GM18526 (cell line): ENCODE data around the gene SCAMP5.

Experiments used
- POLR2A ChIP-seq: IDR thresholded peaks from 3 replicates; pipeline ENCODE4 v1.6.1; 2011; ENCODE audit not compliant: insufficient read length; ENCODE audit errors: extremely low read depth

Gene SCAMP5

DNA sequence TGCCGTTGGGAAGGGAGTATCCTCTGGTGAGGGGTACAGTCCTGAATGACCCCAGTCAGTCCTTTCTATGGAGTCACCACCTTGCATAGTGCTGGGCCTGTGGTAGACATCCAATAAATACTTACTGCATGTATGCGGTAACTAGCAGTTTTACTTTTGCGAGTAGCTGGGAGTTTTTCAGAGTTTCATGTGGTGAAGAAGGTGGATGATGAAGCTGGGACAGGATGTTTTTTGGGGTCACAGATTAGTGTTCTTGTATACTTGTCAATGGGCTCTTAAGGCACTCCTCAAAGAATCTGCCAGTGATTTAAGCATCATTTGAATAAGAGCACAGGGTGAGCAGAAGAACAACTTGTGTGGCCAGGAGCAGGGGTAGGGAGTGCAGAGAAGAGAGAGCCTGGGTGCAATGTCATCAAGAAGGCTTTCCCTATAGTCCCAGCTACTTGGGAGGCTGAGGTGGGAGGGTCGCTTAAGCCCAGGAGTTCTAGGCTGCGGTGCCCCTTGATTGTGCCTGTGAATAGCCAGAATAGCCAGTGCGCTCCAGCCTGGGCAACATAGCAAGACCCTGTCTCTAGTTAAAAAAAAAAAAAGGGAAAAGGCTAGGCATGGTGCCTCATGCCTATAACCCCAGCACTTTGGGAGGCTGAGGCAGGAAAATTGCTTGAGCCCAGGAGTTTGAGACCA, 50.1 kb downstream of the SCAMP5 start:
- TF ChIP-seq POLR2A, result no peak

DNA sequence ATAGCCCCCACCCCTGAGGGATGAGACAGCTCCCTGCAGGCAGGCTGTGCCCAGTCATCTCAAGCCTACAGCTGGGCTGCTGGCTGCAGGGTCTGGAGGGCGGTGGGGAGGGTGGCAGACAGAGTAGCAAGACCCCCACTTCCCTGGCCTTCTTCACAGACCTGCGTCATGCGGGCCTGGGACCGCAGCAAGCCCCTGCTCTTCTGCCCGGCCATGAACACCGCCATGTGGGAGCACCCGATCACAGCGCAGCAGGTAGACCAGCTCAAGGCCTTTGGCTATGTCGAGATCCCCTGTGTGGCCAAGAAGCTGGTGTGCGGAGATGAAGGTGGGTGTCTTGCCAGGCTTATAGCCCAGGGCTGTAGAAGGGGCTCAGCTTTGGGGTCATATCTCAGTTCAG, 53.0 kb downstream of the SCAMP5 start:
- no peak for TF ChIP-seq POLR2A

DNA sequence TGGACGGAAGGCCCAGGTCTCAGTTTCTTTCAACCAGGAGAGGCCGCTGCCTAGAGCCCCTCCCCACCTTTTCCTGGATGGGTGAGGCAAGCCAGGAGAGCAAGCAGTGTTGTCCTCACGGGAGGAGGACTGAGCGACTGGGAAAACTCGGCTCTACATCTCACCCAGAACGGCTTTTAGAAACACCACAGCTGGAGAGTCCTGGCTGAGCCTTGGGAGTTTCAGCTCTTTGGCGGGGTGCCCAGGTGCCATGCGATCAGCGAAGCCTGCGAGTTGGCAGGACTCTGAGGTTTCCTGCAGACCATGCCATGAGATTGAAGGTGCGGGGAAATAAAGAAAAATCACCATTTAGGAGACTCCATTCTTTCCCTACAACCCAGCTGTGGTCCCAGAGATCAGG, 54.0 kb downstream of the SCAMP5 start:
- no peak for TF ChIP-seq POLR2A

DNA sequence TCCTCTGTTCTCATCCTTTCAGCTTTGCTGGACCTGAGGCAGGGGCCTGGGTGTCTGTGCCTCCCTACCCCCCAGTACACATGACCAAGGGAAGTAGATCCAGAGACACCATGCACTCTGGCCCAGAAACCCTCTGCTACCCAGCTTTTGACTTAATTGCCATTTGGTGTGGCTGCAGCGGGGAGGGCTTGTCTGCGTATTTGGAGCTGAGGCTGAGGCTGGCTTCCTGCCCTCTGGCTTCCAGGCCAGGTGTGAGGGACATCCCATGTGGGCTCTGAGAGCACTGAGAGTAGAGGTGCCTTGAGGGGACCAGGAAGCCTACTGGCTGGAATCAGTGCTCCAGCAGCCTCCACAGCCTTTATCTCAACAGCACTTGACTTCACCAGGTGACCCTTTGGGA, 54.9 kb downstream of the SCAMP5 start:
- TF ChIP-seq POLR2A, result no peak

DNA sequence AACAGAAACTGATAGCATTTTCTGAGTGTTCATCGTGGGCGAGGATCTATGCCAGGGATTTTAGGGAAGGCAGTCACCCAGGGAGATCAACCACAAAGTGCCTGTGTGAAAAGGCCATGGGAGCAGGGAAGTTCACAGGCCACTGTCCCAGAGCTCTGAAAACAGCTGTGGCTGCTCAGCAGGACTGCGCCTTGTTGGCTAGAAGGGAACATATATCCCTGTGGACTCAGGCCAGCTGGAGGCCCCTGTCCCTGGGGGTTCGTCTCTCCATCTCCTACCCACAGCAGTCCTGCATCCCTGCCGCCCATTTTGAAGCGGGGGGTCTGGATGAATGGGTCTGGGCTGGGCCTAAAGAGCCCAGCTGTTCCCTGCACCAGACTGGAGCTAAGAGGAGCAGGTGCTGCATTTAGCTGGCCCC, 55.8 kb downstream of the SCAMP5 start:
- TF ChIP-seq POLR2A, result no peak

DNA sequence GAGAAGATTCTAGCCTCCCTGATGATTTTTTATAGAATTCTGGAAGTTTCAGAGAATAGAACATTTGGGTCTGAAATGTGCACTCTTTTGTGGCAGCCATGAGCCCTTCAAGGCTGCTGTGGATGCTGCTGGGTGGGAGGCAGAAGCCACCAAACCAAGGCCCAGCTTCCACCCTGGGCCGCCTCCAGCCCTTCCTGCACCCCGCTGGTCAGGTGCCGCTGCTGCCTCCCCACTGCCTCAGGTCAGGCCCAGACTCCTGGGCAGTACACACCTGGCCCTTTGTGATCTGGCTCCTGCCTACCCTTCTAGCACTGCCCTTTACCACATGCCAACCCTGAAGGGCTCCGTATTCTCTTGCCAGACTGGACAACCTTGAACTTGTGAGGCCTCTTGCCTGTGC, 56.3 kb downstream of the SCAMP5 start:
- no peak for TF ChIP-seq POLR2A

DNA sequence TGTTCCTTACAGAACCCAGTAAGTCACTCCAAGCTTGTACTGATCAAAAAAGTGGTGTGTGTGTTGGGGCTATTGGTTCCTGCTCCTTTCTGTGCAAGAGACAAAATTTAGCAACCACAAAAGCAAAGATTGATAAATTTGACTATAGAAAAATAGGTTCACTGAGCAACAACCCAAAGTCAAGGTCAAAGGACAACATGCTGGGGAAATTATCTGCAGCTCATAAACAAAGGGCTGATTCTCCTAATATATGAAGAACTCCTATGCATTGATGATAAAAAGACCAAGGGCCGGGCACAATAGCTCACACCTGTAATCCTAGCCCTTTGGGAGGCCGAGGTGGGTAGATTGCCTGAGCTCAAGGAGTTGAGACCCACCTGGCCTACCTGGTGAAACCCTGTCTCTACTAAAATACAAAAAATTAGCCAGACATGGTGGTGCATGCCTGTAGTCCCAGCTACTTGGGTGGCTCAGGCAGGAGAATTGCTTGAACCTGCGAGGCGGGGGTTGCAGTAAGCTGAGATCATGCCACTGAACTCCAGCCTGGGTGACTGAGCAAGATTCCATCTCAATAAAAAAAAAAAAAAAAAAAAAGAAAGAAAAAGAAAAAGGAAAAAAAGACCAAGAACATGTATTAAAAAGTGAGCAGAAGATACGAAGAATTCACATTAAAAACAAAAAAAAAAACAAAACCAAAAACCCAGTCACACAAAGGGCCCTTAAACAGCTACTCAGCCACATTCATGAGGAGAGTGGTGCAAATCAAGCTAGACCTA, 57.8 kb downstream of the SCAMP5 start:
- no peak for TF ChIP-seq POLR2A

DNA sequence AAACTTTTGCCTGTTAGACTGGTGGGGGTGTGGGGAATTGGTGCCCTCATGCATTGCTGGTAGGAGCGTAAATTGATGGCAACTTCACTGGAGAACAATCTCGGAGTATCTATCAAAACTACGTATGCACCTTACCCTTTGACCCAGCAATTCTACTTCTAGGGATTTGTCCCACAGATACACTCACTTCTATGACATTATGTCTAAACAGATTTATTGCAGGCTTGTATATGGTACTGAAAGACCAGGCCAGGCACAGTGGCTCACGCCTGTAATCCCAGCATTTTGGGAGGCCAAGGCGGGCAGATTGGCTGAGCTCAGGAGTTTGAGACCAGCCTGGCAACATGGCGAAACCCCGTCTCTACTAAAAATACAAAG, 58.4 kb downstream of the SCAMP5 start:
- no peak for TF ChIP-seq POLR2A

DNA sequence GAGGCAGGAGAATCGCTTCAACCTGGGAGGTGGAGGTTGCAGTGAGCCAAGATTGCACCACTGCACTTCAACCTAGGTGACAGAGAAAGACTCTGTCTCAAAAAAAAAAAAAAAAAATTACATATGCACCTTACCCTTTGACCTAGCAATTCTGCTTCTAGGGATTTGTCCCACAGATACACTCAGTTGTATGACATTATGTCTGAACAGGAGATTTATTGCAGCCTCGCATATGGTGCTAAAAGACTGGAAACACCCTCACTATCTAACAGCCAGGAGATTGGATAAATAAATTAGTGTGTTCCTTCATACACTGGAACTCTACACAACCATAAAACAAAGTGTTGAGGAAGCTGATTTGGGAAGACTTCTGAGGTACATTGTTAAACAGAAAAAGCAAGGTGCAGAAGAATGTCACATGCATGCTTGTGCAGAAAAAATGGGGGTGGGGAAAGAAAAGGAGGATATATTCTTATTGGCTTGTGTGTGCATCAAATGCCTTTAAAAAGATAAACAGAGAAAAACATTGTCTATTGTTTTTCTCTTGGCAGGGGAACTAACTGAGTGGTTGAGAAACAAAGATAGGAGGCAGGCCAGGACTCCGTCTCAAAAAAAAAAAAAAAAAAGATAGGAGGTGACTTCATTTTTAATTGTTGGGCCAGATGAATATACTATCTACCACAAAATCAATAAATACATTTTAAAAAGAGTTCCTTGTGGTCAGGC, 59.0 kb downstream of the SCAMP5 start:
- TF ChIP-seq POLR2A, result no peak

DNA sequence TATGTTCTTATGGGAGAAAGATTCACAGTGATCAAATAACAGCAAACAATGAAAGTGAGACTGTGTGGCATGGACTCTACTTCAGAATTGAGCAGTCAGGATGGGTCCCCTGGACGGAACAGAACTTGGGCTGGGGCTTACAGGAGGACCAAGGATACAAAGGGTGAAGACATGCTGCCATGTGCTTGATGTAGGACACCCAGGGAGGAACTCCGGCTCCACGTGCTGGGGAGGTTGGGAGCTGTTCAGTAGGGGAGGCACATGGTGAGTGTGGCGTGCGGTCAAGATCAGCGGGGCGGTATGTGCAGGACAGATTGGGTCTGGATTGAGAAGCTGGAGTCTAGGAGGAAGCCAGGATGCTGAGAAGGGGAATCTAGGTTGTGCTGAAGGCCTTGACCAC, 60.7 kb downstream of the SCAMP5 start:
- TF ChIP-seq POLR2A, result no peak

DNA sequence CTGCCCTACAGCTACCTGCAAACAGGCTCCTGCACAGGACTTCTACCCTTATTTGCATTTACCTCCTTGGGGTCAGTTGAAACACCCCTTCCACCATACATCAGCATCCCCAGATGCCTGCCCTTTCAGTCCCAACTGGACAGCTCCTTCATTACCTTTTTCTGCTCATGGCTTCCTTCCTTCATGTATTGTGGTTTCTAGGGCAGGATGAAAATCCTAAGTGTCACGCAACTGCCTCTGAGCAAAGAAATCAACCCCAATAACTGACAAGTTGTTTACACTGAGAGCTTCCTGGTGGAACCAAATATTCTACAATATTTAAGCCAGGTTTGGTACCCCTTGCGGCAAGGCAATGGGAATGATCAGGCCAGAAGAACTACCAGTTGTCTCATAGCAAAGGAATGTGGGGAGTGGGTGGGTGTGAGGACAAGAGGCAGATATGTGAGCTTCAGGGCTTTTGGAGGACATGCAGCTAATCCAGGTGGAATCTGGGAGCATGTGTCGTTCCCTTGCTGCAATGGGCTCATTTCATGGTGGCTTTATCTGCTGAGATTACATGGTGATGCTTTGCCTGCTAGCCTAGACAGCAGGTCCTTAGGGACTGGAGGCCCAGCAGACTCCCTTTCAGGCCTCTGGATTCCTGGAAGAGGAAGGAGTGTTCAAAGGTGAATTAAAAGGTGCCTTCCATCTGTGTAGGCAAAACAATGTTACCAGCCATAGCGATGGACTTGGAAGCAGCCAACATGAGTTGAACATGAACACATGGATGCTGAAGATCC, 63.0 kb downstream of the SCAMP5 start:
- TF ChIP-seq POLR2A, result no peak

DNA sequence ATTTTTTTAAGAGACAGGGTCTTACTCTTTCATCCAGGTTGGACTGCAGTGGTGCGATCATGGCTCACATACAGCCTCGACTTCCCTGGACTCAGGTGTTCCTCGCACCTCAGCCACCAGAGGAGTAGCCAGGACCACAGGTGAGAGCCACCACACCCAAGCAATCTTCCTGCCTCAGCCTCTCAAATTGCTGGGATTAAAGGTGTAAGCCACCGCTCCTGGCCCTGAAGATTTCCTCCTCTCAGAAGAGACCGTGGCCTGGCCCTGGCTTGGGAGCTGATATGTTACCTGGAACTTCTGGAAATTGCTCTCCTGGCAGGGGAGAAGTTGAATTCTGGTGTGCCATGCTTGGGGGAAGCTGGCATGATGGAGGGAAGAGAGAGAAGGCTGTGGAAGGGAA, 64.2 kb downstream of the SCAMP5 start:
- no peak for TF ChIP-seq POLR2A

DNA sequence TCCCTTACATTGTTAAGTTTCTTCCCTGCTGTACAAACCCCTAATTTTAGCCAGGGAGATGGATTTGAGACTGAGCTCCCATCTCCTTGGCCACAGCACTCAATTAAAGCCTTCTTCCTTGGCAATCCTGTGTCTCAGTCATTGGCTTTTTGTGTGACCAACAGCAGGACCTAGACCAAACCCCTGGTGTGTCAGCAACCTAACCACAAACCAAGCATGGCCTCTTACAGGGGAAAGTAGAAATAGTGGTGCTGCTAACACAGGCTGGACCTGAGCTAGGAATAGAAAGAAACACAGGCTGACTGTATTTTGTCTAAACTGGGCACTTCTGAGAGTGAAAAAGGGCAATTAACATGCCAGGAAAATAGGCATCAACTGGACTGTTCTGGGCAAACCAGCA, 65.9 kb downstream of the SCAMP5 start:
- TF ChIP-seq POLR2A, result no peak

DNA sequence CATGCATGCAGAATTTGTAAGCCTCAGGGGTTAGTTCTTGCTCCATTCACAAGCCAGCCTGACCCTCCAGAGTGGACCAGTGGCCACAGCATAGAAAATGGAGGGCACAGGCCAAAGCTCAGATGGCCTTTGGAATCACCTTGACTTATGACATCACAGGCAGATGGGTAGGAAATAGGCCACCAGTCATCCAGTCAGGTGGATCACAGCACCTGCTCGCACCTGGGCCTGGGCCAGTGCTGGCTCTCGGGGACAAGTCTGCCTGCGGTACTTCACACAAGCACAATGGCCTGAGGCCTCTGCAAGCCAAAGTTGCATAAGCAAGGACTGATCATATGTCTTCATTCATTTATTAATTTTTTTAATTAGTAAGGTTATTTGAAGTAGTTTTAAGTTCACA, 67.3 kb downstream of the SCAMP5 start:
- no peak for TF ChIP-seq POLR2A

DNA sequence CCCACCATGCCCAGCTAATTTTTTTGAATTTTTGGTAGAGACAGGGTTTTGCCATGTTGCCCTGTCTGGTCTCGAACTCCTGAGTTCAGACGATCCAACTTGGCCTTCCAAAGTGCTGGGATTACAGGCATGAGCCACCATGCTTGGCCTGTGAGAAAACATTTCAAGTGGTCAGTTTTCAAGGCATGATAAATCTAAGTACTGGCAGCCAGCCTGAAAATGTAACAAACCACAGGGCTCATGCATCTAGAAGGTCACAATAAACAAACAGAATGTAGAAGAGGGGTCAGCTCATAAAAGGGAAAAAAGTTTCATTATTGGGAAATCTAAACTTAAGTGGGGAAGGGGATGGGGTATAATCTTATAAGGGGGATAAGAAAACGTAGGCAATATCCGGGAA, 68.0 kb downstream of the SCAMP5 start:
- no peak for TF ChIP-seq POLR2A
